Body of pancreas (tissue), 4 donors: ENCODE data around the gene NDUFAF3. TPM values are rescaled to one million over a fixed set of nuclear protein-coding genes. Genes with fewer than 3 reads are reported as not detected.

Experiments
- ATAC-seq: fragments of 150-250 bp; one replicate; pipeline ENCODE4 v1.9.1; 2016
- DNase-seq, 4 donors: peaks; one replicate each; pipeline ENCODE4 v3.0.0-alpha.2; 2019
- H3K27ac ChIP-seq, 4 donors: fragments of 200-600 bp; sonication (generic); 1 replicate in 3 of 4; 2 replicates in 1 of 4; pipeline versions ENCODE4 v1.5.1 to v1.6.1; 2016 to 2019; ENCODE audit warnings: mild to moderate bottlenecking in 1 of 4, mixed read lengths in 1 of 4, moderate library complexity in 1 of 4
- H3K27me3 ChIP-seq, 2 donors: fragments of 200-600 bp; sonication (generic); one replicate each; pipeline ENCODE4 v1.6.0; 2016; ENCODE audit warnings: mild to moderate bottlenecking in 1 of 2
- H3K36me3 ChIP-seq, 2 donors: fragments of 200-600 bp; sonication (generic); replicated peaks in 1 of 2; 2 replicates each; pipeline ENCODE4 v1.5.1; 2016; ENCODE audit warnings: low read depth in 2 of 2; ENCODE audit not compliant: insufficient read depth in 1 of 2
- H3K4me1 ChIP-seq: fragments of 200-600 bp; sonication (generic); one replicate; pipeline ENCODE4 v1.6.0; 2016
- H3K4me3 ChIP-seq, 2 donors: fragments of 200-600 bp; sonication (generic); 1 replicate in 1 of 2; 2 replicates in 1 of 2; pipeline ENCODE4 v1.5.1; 2016 to 2019
- H3K9me3 ChIP-seq, 3 donors: fragments of 200-600 bp; sonication (generic); 1 replicate in 2 of 3; 2 replicates in 1 of 3; pipeline ENCODE4 v1.5.1; 2016
- POLR2A ChIP-seq, 3 donors: fragments of 450-650 bp; IDR thresholded peaks; one replicate each; pipeline ENCODE4 v1.6.1; 2016; ENCODE audit warnings: antibody characterized with exemption in 3 of 3, mild to moderate bottlenecking in 2 of 3
- WGBS, 2 donors: methylation state at CpG; one replicate each; pipeline ENCODE4 v1.1.5; 2017; 5-methylcytosine and 5-hydroxymethylcytosine counted together
- intact Hi-C: fragments of 100-400 bp; cut with DNase I; formaldehyde crosslinking; loops from one replicate; pipeline ENCODE4 v1.15.1; 2023
- total RNA-seq, 2 donors: library from RNA; depleted of rRNA; stranded (reverse); fragments of >200 nt; gene quantifications; one replicate each; pipeline ENCODE4 v1.1.0, GENCODE V29; 2016
- TF ChIP-seq, protein P1 (sequence below), 7 experiments: fragments of 450-650 bp in 4 of 7; fragments of 200-600 bp in 3 of 7; sonication (generic) in 3 of 7; IDR thresholded peaks; one replicate each; pipeline ENCODE4 v1.5.1; 2016 to 2019; ENCODE audit warnings: antibody characterized with exemption in 7 of 7

The NDUFAF3 gene
- total RNA-seq, 2 donors from 2014 or later, result 25.7 to 55.0 TPM

DNA sequence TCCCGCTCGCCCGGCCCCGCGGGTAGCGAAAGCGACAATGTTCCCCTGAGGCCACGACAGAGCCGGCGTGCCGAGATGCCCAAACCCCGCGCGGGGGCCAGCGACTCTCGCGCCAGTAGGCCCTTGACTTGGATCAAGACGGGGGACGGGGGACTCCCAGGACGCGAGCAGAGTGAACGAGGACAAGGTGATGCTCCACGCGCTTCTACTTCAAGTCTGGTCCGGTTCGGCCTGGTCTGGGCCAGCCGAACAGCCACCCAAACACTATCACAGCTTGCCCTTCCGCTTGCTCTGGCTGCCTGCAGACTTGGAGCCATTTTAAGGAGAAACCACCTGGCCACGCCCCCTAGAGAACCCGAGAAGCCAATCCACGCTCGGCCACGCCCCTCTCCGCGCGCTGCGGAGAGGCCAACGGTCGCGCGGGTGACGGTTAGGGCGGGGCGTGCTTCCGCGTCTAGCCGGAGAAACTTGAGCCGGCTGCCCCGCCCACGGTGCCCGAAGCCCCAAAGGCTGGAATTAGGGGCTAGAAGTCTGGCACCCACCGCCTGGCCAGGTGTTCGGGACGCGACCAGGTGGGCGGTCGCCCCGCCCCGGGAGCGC is 608 bp upstream of the NDUFAF3 start:
- ATAC-seq (peak; percentile 86), DNase-seq (peak; percentile 100)
- intact Hi-C loops, result no loop called here
- no peaks in the 10 kb centered on the region for H3K27me3 ChIP-seq
- H3K27ac ChIP-seq, result peak overlapping the region; percentile 90 to 99 (median 98)
- WGBS, 2 donors, result 0% methylated on average over 16 to 52 of the region's 60 CpGs
- no peaks in the 10 kb centered on the region for H3K9me3 ChIP-seq
- H3K4me1 ChIP-seq, result peaks cover 75% of the 10 kb centered on the region
- peak overlapping the region; percentile 24 to 63 for H3K4me3 ChIP-seq
- TF ChIP-seq, protein P1, sequence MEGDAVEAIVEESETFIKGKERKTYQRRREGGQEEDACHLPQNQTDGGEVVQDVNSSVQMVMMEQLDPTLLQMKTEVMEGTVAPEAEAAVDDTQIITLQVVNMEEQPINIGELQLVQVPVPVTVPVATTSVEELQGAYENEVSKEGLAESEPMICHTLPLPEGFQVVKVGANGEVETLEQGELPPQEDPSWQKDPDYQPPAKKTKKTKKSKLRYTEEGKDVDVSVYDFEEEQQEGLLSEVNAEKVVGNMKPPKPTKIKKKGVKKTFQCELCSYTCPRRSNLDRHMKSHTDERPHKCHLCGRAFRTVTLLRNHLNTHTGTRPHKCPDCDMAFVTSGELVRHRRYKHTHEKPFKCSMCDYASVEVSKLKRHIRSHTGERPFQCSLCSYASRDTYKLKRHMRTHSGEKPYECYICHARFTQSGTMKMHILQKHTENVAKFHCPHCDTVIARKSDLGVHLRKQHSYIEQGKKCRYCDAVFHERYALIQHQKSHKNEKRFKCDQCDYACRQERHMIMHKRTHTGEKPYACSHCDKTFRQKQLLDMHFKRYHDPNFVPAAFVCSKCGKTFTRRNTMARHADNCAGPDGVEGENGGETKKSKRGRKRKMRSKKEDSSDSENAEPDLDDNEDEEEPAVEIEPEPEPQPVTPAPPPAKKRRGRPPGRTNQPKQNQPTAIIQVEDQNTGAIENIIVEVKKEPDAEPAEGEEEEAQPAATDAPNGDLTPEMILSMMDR (IDR thresholded peaks at IDR 0.05), result no peak
- TF ChIP-seq POLR2A (IDR thresholded peaks at IDR 0.05), result peak; percentile 99 to 100 (median 99)
- H3K36me3 ChIP-seq, result peaks cover 0 to 12% of the 10 kb centered on the region in 2 donors

DNA sequence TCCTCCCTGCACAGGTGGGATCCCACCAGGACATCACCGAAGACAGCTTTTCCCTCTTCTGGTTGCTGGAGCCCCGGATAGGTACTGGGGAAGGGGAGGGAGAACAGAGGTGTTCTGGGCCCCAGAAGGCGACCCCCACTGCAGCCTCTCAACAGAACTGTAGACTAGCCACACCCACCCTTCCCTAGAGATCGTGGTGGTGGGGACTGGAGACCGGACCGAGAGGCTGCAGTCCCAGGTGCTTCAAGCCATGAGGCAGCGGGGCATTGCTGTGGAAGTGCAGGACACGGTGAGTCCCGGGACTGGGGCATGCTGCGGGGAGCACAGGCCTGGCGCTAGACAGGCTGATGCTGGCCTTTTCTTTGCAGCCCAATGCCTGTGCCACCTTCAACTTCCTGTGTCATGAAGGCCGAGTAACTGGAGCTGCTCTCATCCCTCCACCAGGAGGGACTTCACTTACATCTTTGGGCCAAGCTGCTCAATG is 809 bp downstream of the NDUFAF3 start:
- WGBS, 2 donors, result 16 to 31% methylated on average over 3 to 12 of the region's 12 CpGs
- intact Hi-C loops, result no loop called here

DNA sequence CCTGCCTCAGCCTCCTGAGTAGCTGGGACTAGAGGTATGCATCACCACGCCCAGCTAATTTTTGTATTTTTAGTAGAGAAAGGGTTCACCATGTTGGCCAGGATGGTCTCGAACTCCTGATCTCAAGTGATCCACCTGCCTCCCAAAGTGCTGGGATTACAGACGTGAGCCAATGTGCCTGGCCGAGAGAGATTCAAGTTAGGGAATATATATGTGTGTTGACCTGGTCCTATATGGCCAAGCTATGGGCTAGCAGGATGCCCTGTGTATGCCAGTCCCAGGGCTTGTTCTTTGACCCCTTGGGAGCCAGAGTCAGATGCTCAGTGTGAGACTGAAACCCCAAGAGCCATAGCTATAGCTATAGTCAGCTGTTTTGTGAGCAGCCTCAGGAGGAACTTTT is 1.9 kb downstream of the NDUFAF3 start:
- peaks cover 75% of the 10 kb centered on the region for H3K4me1 ChIP-seq
- H3K4me3 ChIP-seq, result no peak overlapping the region
- H3K36me3 ChIP-seq, result peaks cover 0 to 13% of the 10 kb centered on the region in 2 donors
- intact Hi-C loops, result no loop called here
- TF ChIP-seq, protein P1 (IDR thresholded peaks at IDR 0.05), result no peak
- no peak for TF ChIP-seq POLR2A (IDR thresholded peaks at IDR 0.05)
- H3K9me3 ChIP-seq, result no peaks in the 10 kb centered on the region
- H3K27me3 ChIP-seq, result no peaks in the 10 kb centered on the region
- H3K27ac ChIP-seq, result no peak overlapping the region
- ATAC-seq (no peak), DNase-seq (no peak)
- 85 to 89% methylated on average over 4 of the region's 4 CpGs for WGBS, 2 donors

More for the DNA sequence above, 809 bp downstream of the NDUFAF3 start:
- peak overlapping the region; percentile 90 to 99 (median 98) for H3K27ac ChIP-seq
- no peaks in the 10 kb centered on the region for H3K27me3 ChIP-seq
- ATAC-seq (no peak), DNase-seq (no peak)
- H3K4me1 ChIP-seq, result peaks cover 68% of the 10 kb centered on the region
- H3K4me3 ChIP-seq, result peak overlapping the region; percentile 44 to 63
- no peaks in the 10 kb centered on the region for H3K9me3 ChIP-seq
- TF ChIP-seq, protein P1 (IDR thresholded peaks at IDR 0.05), result no peak
- TF ChIP-seq POLR2A (IDR thresholded peaks at IDR 0.05), result no peak
- H3K36me3 ChIP-seq, result peaks cover 0 to 13% of the 10 kb centered on the region in 2 donors

DNA sequence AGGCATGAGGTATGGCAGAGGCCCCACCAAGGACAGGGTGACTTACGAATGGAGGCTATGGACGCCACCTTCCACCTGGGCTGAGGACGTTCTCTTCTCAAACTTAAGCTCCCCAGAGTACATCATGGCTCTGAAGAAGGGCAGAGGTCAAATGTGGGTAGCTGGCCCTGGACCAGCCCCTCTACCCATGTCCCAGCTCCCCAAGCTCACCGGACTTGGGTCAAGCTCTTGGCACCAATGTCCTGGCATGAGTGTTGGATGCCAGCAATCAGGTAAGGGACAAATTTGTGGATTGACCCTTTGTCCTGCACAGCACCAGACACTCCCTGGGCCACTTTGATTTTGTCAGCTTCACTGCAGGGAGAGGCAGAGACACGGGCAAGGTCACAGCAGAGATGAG is 2.5 kb downstream of the NDUFAF3 start:
- intact Hi-C loops, result no loop called here
- H3K9me3 ChIP-seq, result no peaks in the 10 kb centered on the region
- peaks cover 0 to 13% of the 10 kb centered on the region in 2 donors for H3K36me3 ChIP-seq
- no peaks in the 10 kb centered on the region for H3K27me3 ChIP-seq
- DNase-seq (no peak), ATAC-seq (no peak)
- H3K27ac ChIP-seq, result no peak overlapping the region
- no peak overlapping the region for H3K4me3 ChIP-seq
- no peak for TF ChIP-seq POLR2A (IDR thresholded peaks at IDR 0.05)
- TF ChIP-seq, protein P1 (IDR thresholded peaks at IDR 0.05), result no peak
- peaks cover 71% of the 10 kb centered on the region for H3K4me1 ChIP-seq
- 68 to 74% methylated on average over 5 of the region's 5 CpGs for WGBS, 2 donors
